NB4 (cell line): ENCODE results near the gene FLNB.

ENCODE experiments used
- CTCF ChIP-seq: IDR thresholded peaks from one replicate; pipeline ENCODE4 v1.5.1; 2012; ENCODE audit warnings: low read depth, low read length
- MAX ChIP-seq: IDR thresholded peaks from 2 replicates; pipeline ENCODE4 v1.6.1; 2011; ENCODE audit warnings: low read depth, low read length
- MYC ChIP-seq: IDR thresholded peaks from 2 replicates; pipeline ENCODE4 v1.6.1; 2011; ENCODE audit warnings: low read depth, low read length
- POLR2A ChIP-seq: IDR thresholded peaks from 2 replicates; pipeline ENCODE4 v1.6.1; 2011; ENCODE audit warnings: mild to moderate bottlenecking; ENCODE audit not compliant: insufficient read length; ENCODE audit errors: extremely low read depth

GRCh38 chr3:58016710-58017109 lies 8.5 kb downstream of the FLNB start:
- TF ChIP-seq CTCF = no peak
- TF ChIP-seq MAX = no peak
- TF ChIP-seq POLR2A = no peak
- TF ChIP-seq MYC = no peak
